Stimulated activated CD4-positive, alpha-beta T cell treated with anti-CD3 and anti-CD28 coated beads, Interleukin-15, amount 100 ng/mL, for 1 hour (primary cell): Measurements from ENCODE around the gene ARHGAP25.

ENCODE experiments used
- DNase-seq, 2 donors: peaks; one replicate each; pipeline ENCODE4 v3.0.0-alpha.2; 2020; ENCODE audit warnings: low read depth in 1 of 2, low spot score in 1 of 2

ARHGAP25 gene

DNA sequence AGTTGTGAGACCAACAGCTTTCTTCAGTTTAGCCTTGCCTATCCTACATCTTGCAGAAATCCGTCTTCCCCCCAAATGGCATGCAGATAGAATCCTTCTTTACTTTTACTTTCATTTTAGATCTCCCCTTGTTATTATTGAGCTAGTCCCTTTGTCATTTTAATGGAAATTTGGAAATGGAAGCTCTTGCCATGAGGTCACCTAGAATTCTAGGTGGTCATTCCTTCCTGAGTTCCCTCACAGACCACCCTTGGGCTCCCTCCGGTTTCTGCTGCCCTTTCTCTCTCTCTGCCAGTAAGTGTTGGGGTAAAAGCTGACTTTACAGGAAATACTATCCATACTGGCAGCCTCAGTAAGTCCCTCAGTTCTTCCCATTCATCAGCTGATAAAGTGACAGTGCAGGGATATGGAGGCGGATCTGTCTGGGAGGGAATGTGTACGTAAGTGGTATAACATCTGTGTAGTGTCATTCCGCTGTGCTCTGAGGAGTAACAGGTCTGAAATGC lies 30.2 kb downstream of the ARHGAP25 start:
- no peak for DNase-seq

DNA sequence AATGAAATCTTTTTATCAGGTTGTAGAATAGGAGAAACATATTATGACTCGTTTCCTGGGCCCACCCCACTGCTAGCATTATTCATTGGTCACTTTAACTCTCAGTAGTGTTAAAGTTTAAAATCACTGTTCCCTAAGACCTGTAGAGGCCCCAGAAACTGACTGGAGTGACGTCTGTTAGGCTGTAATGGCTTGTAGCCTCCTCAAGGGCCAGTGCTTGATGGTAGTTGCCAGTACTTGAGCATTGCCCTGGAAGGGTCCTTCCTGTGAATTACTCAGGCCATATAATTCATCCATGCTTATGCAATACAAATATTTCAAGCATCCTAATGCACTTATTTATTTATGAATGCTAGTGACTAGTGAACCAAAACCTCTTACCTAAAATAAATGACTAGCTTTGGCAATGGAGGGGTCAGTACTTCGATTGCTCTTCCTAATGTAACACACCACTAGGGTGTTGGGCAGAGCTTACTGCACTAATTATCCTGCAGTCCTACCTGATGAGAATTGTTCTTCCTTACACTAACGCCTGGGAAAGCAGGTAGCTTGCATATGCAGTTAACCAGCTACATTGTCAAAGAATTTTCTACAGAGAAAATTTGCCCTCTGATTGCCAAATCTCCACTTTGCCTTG lies 31.2 kb downstream of the ARHGAP25 start:
- DNase-seq, result no peak

GRCh38 chr2:68766376-68766845 lies 31.8 kb downstream of the ARHGAP25 start:
- DNase-seq, result peak in 1 of 2 donors; percentile 35

DNA sequence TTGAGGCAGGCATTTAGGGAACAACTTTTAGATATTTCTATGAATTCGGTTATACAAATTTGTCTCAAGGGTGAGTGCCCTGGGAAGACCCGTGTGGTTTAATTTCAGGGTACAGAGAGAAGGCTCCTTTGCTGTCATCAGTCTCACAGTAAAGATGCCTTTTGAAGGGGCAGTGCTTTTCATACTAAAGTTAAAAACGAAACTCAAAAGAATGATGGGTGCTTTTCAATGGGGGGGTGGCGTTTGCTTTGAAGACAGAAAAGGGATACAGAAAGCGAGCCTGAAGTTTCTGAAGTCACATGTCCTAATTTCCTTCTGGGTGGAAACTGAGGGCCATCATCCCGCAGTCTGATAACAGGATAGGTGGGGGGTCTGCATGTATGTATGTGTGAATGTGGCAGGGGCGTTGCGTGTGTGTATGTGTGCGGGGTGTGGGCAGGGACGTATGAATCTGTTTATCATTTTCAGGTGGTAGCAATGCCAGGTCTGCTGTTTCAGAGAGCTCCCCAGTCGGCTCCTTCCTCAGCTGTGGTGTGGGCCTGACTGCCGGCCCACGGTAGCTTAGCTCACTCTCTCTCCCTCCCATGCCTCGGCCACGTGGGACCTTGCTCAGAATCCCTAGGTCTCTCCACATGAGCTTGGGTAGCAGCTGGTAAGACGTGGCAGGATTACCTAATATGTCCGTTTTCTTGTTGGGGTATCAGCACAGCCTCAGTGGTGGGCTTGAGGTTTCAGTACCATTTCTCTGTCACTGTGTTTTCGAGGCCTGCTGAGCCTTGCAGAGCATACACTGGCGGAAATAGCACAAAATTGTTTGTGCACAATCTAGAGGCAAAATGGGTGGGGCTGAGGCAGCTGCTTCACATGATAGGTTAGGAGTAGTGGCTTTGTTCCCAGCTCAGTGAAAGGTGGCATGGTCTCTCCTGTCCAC lies 32.7 kb downstream of the ARHGAP25 start:
- no peak for DNase-seq

GRCh38 chr2:68767996-68768395 lies 33.4 kb downstream of the ARHGAP25 start:
- DNase-seq, result no peak

DNA sequence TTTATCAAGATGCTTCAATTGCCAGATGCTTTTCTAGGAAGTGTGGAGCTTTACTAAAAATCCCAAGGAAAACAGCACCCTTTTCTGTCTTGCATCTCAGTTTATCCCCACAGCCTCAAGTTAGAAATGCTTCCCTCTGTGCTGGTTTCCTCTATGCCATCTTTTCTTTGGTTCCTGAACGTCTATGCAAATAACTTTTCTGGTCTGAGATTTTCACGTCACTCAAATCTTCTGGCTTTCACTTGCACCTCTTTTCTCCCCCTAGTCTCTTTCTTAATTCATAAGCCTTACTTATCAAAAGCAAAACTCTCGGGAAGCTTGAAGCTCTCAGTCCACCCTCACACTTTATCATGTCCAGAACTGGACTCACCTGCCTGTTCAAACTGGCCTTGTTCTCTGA lies 33.9 kb downstream of the ARHGAP25 start:
- DNase-seq, result no peak

GRCh38 chr2:68768951-68769350 lies 34.3 kb downstream of the ARHGAP25 start:
- no peak for DNase-seq

GRCh38 chr2:68769586-68770270 lies 35.1 kb downstream of the ARHGAP25 start:
- no peak for DNase-seq

- no peak for DNase-seq
Observed at GRCh38 chr2:68770271-68771111, 35.9 kb downstream of the ARHGAP25 start.

- no peak for DNase-seq
Observed at GRCh38 chr2:68771211-68771751, 36.7 kb downstream of the ARHGAP25 start.

DNA sequence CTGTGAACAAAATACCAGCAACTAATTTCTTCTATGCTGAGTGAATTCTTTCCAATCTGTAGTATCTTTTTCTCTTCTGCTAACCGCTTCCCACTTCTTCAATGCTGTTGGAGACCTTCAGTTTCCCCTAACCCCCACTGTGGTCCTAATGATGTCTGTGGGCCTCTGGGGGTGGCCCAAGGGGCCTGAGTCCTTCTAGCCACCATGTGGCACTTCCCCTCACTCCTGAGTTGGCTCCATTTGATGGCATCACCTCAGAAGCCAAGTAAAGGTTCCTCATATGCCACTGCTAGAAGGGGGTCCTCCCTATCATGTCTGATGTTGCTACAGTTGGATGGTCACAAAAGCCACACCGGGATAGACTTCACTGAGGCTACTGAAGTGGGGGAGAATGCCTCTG lies 37.5 kb downstream of the ARHGAP25 start:
- DNase-seq, result no peak

DNA sequence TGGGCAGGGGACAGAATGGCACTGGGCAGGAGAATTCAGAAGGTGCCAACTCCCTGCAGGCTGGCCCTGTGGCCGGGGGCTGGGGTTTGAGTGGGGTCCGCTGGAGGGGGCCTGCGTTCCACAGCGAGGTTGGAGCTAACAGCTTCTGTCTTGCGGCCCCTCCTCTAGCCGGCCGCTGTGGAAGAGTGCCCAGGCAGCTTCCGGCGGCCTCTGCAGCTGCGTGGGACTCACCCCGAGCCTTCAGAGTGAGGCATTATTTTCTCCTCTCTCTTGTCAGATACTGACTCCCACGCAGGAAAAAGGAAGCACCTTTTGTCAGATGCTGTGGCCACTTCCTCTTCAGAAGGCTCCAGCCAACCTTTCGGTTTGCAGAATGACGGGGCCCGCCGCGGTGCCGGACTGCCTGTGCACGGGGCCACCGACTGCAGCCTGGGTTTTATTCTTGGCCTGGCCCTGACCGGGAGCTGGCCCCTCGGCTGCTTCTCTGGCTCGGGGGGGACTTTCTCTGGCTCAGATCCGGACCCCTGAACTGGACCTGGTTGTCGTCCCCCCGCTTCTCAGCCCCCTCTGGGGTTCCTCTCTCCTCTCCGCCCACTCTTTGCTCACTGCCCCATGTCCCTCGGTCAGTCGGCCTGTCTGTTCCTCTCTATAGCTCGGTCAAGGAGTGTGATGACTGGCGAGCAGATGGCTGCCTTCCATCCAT lies 40.1 kb downstream of the ARHGAP25 start:
- no peak for DNase-seq

DNA sequence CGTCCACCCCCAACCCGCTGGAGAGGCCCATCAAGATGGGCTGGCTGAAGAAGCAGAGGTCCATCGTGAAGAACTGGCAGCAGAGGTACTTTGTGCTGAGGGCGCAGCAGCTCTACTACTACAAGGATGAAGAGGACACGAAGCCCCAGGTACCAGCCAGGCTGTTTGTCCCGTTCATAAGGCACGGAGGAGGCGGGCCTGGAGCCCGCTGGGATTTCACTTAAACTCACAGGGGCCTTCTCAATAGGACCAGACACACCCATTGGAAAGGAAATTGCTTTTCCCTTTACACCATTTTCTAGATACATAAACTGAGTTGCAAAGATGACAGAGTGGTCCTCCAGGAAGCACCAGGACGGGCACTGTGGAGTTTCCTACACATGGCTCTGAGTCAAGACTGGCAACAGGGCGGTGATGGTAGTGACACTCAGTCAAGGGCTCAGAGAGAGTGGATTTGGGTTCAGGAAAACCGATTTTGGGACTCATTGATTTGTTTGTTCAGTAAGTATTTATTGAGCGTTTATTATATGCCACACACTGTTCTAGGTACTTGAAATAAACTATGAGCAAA lies 40.7 kb downstream of the ARHGAP25 start:
- DNase-seq, result no peak

DNA sequence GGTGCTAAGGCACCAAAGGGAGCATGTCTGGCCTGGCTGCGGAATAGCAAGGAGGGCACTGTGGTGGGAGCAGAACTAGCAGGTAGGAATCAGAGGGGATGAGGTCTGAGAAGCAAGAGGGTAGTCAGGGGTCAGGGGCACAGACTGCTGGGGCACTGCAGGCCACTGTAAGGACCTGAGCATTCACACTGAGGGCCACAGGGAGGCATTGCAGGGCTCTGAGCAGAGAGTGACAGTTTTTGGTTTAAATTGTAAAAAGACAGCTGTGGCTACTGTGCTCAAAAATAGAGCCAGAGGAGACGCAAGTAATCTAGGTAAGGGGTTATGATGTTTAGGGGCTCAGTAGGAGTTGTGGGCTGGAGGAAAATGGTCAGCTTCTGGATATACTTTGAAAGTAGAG lies 41.5 kb downstream of the ARHGAP25 start:
- no peak for DNase-seq

DNA sequence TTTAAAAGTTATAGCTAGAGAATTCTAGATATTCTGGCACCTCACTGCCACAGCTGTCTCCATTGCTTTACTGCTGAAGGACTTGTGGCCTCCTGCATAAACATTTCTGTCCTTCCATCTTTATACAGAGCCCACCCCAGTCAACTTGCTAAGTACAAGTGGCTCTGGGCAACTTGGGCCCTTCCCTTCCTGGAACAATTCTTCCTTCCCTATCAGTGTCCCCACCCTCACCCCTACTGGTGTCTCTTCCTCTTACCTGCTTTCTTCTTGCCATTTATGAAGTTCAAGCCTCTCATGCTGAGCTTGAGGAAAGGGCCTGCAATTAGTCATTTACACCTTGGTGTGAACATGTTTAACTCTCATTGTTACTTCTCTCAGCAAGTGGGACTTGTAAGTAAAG lies 45.0 kb downstream of the ARHGAP25 start:
- DNase-seq, result no peak

GRCh38 chr2:68784188-68784587 lies 49.6 kb downstream of the ARHGAP25 start:
- DNase-seq, result no peak

DNA sequence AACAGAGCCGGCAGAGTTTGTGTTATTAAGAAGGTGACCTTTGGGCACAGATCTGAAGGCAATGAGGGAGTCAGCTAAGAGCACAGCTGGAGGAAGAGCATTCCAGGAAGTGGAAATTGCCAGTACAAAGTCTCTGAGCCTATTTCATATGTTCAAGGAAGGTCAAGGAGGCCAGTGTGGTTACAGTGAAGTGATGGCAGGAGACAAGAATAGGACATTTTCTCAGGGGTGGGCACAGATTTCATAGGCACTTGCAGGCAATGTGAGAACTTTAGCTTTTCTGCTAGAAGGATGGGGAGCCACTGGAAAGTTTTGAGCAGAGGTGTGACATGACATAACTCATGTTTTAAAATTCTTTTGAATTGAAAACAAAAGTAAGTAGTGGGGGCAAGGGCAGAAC lies 50.3 kb downstream of the ARHGAP25 start:
- no peak for DNase-seq

DNA sequence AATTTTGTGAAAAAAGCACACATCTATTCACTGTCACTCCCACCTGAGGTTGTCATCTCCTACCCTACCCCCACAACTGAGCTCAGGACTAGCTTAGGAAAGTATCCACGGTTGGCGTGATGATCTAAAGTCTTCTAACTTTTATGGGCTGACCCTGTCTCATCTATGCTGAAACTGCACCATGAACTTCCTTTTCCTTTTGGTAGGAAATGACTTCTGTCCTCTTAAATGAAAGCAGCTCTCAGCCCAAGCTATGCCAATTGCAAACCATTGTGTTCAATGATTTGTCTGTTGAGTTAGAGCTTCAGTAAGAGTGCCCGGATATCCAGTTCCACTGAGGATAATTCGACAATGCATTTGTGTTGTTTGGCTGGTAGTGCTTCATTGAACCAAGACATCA lies 52.7 kb downstream of the ARHGAP25 start:
- no peak for DNase-seq

DNA sequence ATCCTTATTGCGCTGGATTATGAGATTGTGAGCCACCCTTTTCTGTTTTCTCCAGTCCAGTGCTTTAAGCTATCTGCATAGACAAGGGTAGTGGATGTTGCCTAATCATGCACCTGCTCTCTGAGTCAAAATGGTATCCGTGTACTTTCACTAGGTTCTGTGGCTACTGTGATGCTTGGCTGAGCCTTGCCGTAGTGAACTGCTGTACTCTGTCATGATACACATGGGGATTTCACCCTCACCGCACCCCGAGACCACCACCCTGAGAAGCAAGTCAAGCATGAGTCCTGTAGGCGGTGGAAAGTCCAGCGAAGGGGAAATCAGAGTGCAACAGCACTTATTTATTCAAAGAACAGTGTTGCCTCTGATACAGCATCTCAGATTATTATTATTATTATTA lies 55.0 kb downstream of the ARHGAP25 start:
- DNase-seq, result no peak
